Measurements from ENCODE around the gene KRT38.

KRT38 gene

GRCh38 chr17:41393826-41394225, 47.0 kb downstream of the KRT38 start:
- no peak for DNase-seq

- no peak for DNase-seq
Observed at GRCh38 chr17:41393294-41393693, 47.5 kb downstream of the KRT38 start.

- DNase-seq: no peak
Observed at GRCh38 chr17:41392278-41392677, 48.5 kb downstream of the KRT38 start.

DNA sequence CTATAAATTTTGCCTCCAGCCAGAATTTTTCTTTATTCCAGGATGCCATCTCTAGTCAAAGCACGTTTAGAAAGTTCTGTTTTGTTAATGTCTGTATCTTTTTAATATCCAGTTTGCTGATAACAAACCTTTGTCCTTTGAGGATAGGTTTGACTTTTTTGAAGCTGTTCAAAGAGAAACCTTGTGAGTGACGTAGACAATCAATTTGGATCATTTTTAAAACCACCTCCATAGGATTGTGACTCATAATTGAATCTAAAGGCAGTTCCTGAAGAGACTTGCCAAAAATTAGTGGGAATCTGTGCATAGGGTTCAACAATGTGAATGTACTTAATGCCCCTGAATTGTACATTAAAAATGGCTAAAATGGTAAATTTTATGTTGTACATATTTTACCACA, 49.2 kb downstream of the KRT38 start:
- no peak for DNase-seq

DNA sequence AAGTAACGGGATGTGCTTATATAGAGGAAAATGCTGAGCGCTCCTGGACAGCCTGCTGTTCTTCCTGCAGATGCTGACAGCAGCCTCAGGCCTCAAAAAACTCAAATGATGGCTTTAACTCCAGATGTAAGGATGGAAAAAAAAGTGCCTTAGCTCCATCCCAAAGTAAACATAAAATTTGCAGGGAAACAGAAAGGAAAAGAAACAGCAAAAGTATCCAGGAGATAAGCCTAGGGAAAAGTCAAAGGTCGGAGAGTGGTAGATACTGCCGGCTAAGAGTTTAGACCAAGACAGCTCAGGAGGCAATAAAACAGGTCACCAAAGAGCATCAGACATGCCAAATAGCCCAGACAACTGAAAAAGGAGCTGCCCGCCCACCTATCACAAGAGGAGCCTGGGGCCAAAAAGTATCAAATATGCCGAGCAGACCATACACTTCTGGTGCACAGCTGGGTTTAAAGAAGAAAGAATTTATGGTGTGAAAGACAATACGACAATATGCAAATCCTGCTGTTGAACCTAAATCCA, 50.3 kb downstream of the KRT38 start:
- no peak for DNase-seq

GRCh38 chr17:41387670-41388069, 53.1 kb downstream of the KRT38 start:
- no peak for DNase-seq

DNA sequence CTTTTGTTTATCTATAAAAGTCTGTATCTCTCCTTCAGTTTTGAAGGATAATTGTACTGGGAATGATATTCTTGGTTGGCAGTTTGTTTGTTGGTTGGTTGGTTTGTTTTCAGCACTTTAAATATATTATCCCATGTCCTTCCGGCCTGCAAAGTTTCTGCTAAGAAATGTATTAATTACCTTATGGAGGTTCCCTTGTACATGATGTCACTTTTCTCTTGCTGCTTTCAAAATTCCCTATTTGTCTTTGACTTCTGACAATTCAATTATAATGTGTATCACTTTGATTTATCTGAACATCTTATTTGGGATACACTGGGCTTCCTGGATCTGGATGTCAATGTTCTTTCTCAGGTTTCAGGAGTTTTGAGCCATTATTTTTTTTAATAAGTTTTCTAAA, 54.6 kb downstream of the KRT38 start:
- no peak for DNase-seq
